Spleen (tissue), 7 donors: Measurements from ENCODE around the gene IRAK1.

Experiments used
- POLR2AphosphoS5 ChIP-seq, 3 donors: sonication (generic); formaldehyde crosslinking; IDR thresholded peaks; one replicate each; pipeline ENCODE4 v1.5.1; 2017; ENCODE audit warnings: antibody characterized with exemption in 3 of 3
- TF ChIP-seq, protein P1 (sequence below), 11 experiments: fragments of 200-600 bp in 7 of 11; fragments of 450-650 bp in 4 of 11; sonication (generic) in 4 of 11; IDR thresholded peaks in 8 of 11; conservative IDR thresholded peaks in 3 of 11; 1 replicate in 7 of 11; 2 replicates in 4 of 11; pipeline versions ENCODE4 v1.4.0 to v1.8.0; 2016 to 2021; ENCODE audit warnings: antibody characterized with exemption in 11 of 11, inconsistent platforms in 4 of 11, mild to moderate bottlenecking in 1 of 11
- donor health status: DM: no; HTN: no; CAD: no; lungs with moderate emphysema.
- donor health status: DM: no; HTN: no; CAD: no.
- donor health status: DM: no; HTN: no; CAD: no.

DNA sequence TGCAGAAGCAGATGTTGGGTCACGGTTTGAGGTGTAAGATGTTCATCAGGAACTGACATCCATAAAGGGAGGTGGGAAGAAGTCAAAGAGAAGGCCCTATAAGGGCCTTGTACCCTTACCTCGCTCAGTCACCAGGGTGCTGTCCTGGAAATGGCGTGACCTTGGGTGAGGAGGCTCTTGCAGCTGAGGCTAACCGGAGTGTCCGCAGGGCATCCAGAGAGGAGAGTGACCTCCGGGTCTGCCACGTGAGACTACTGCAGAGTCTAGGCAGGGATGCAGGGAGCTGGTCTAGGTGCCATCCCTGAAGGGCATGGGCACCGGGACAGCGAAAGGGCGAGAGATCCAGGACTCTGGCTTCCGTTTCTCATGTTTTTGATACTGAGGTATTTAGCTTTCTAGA, 28.7 kb upstream of the IRAK1 start:
- TF ChIP-seq, protein P1, sequence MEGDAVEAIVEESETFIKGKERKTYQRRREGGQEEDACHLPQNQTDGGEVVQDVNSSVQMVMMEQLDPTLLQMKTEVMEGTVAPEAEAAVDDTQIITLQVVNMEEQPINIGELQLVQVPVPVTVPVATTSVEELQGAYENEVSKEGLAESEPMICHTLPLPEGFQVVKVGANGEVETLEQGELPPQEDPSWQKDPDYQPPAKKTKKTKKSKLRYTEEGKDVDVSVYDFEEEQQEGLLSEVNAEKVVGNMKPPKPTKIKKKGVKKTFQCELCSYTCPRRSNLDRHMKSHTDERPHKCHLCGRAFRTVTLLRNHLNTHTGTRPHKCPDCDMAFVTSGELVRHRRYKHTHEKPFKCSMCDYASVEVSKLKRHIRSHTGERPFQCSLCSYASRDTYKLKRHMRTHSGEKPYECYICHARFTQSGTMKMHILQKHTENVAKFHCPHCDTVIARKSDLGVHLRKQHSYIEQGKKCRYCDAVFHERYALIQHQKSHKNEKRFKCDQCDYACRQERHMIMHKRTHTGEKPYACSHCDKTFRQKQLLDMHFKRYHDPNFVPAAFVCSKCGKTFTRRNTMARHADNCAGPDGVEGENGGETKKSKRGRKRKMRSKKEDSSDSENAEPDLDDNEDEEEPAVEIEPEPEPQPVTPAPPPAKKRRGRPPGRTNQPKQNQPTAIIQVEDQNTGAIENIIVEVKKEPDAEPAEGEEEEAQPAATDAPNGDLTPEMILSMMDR (IDR thresholded peaks at IDR 0.05 in 8 of 11, conservative IDR thresholded peaks at IDR 0.05 in 3 of 11) = no peak
- peak in 1 of 3 donors; percentile 23 for TF ChIP-seq POLR2AphosphoS5 (IDR thresholded peaks at IDR 0.05)
